ENCODE data around the gene TRPC3.

TRPC3 gene

GRCh38 chr4:121869841-121870822, 81.7 kb downstream of the TRPC3 start, which contains the start of gene BBS7:
Gene BBS7 (minus strand): TSS chr4:121870474. CDS start chr4:121870313, 161 bp downstream.
- FAIRE-seq: peak; percentile 99

- no peak for FAIRE-seq
Measured at GRCh38 chr4:121863799-121864198, 88.1 kb downstream of the TRPC3 start.

GRCh38 chr4:121861426-121861825, 90.4 kb downstream of the TRPC3 start:
- no peak for FAIRE-seq

GRCh38 chr4:121860121-121860520, 91.7 kb downstream of the TRPC3 start:
- no peak for FAIRE-seq

GRCh38 chr4:121851354-121851753, 100.5 kb downstream of the TRPC3 start:
- FAIRE-seq: no peak

GRCh38 chr4:121846662-121847061, 105.2 kb downstream of the TRPC3 start:
- FAIRE-seq: no peak

DNA sequence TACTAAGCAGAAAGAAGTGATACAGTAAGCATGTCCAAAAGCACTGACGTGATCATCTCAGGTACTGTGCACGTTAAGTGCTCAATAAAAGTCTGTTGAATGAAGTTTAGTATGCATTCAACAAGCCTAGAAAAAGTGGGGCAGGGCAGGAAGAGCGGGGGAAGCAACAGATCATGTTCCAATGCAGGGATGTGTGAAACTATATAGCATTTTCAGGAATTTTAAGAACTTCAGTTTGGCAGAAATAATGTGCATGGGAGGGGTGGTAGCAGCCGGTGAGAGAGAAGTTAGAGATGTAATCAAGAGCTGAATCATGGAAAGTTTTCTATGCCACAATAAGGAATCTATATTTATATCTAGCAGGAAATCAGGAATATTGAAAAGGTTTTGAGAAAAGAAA, 109.0 kb downstream of the TRPC3 start:
- FAIRE-seq: no peak

DNA sequence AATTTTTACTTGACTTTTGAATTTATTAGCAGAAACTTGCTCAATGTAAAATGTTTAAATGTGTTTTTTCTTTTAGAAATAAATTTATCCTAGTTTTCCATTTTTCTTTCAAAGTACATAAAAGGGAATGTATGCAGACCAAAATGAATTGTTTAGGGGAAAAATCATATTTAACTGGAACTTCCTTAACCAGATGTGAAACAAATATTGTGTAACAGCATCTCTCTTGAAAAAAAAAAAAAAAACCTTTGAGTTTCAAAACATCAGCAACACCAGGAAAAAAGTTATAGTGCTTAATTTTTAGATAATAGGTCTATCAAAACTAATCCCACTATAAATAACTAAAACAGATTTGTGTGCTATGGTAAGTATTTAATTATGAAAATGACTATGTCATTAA, 113.7 kb downstream of the TRPC3 start:
- peak; percentile 51 for FAIRE-seq

- no peak for FAIRE-seq
Measured at GRCh38 chr4:121829511-121829910, 122.3 kb downstream of the TRPC3 start.
